Measurements from ENCODE around the gene PZP. TPM values are rescaled to one million over a fixed set of nuclear protein-coding genes. Genes with fewer than 3 reads are reported as not detected.

PZP gene
- total RNA-seq, 1 experiment from 2014 or later: not detected

DNA sequence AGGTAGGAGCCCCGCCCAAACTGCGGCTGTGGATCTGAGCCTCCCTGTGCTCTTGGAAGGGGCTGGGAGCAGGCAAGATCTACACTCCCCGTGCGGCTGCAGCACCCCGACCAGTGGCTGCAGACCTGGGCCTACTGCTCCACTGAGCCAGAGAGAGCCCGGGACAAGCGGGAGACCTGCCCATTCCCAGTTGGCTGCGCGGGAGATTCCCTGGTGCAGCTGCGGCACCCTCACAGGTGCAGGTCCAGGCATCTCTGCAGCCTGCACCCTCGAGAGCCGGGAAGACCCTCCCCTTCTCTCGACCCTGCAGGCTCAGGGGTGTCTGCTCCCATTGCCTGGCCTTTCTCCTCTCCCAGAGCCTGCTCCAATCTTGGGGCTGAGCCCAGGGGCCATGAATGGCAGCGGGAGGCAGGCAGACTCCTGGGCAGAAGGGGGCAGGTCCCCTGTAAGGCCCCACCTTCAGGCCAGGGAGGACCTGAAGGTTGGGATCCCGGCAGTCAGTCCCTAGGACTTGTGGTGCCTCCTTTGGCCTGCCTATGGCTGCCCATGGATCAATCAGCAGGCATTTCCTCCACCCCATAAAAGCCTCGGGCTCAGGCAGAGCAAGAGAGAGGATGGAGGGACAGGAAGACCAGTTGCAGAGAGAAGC is 83.7 kb downstream of the PZP start:
- no peak for DNase-seq
- Histone ChIP-seq H3K27me3 (ENCODE audit: control insufficient read depth, insufficient read depth, low read length) (no peaks in the 10 kb centered on the region), H3K4me3 (ENCODE audit: insufficient read depth, low read depth, low read length) (no peak overlapping the region), H3K36me3 (replicated peaks; ENCODE audit: control insufficient read depth, insufficient read depth, low read length) (no peaks in the 10 kb centered on the region)

DNA sequence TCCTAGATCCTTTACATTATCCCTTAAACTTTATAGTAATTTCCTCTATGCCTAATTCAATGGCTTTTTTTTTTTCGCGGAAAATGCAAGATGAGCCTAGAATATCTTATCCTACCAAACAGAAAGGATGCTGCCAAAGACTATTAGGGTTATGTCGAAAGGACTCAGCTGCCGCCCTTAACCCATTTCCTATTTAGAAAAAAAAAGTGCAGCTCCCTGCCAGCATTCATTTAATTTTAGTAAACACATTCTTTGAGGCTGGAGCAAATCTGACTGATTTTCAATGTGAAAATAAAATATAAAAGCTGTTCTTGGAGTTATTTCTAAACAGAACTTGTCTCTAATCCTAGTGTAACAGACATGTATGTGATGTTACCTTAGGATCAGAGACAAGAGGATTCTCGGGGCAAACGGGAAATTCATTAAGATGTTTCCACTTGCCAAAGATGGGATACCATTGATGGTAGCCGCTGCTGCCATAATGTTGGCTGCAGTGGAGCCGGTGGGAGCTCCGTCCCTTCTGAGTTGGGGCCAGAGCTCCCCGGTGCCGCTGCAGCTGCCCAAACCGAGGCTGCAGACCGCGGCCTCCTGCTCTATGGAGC is 84.3 kb downstream of the PZP start:
- no peak for DNase-seq
- Histone ChIP-seq H3K4me3 (ENCODE audit: insufficient read depth, low read depth, low read length) (no peak overlapping the region), H3K27me3 (ENCODE audit: control insufficient read depth, insufficient read depth, low read length) (no peaks in the 10 kb centered on the region), H3K36me3 (replicated peaks; ENCODE audit: control insufficient read depth, insufficient read depth, low read length) (no peaks in the 10 kb centered on the region)

DNA sequence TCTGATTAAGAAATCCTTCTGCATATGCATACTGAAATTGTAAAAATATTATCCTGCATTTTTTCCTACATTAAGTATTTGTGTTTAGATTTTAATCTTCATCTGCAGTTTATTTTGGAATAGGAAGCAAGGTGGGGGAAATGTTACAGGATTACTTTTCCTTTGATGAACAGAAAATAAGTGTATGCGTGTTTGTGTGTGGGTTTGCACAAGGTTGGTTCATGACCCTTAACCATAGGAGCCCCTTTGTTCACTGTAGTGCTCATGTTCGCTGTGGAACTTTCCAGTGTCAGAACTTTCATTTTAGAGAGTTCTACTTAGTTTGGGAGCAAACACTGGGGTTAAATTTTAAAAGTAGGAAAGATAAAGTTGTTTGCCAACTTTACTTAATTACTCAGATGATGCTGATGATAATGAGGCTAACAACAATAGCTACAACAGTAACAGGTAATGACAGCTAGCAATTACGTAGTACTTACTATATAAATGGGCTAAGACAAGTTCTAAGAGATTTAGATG is 86.0 kb downstream of the PZP start:
- H3K27me3 ChIP-seq (ENCODE audit: control insufficient read depth, insufficient read depth, low read length): no peaks in the 10 kb centered on the region
- no peak overlapping the region for H3K4me3 ChIP-seq (ENCODE audit: insufficient read depth, low read depth, low read length)
- no peaks in the 10 kb centered on the region for H3K36me3 ChIP-seq (replicated peaks; ENCODE audit: control insufficient read depth, insufficient read depth, low read length)
- DNase-seq: no peak

DNA sequence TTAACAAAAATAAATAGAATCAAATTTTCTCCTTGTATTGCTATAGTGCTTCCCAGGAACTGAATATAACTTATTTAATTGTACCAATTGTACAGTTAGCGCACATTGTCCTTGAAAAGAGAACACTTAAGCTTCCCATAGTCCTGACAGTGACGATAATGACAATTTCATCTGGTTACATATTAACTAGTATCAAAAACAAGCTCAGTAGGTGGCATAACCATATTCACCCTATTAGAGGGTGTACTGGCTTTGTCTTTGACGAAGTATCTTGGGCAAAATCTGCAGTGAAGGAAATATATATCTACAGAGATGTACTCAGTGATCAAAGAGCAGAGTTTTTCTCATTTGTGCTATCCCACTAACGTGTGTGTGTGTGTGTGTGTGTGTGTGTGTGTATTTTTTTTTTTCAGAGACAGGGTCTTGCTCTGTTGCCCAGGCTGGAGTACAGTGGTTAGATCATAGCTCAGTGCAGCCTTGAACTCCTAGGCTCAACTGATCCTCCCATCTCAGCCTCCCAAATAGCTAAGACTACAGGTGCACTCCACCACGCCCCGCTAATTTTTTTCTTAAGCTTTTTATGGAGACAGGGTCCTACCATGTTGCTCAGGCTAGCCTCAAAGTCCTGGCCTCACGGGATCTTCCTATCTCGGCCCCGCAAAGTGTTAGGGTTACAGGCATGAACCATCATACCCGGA is 87.6 kb downstream of the PZP start:
- H3K27me3 ChIP-seq (ENCODE audit: control insufficient read depth, insufficient read depth, low read length): no peaks in the 10 kb centered on the region
- no peaks in the 10 kb centered on the region for H3K36me3 ChIP-seq (replicated peaks; ENCODE audit: control insufficient read depth, insufficient read depth, low read length)
- no peak for DNase-seq
- no peak overlapping the region for H3K4me3 ChIP-seq (ENCODE audit: insufficient read depth, low read depth, low read length)

DNA sequence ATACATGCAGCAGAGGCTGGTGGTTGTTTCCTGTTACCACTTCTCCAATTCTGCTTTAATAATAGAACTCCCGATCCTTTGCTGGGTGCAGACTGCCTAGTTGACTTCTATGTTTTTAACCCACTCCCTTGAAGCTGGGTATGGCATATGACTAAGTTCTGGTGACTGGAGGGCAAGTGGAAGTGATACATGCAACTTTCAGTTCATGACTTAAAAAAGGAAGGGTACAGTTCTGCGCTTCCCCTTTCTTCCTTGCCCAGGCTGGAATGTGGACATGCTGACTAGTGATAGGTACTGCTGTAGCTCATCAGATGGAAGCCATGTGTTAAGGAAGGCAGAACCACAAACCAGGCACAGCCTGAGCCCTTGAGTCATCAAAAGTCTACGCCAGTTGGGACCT is 90.0 kb downstream of the PZP start:
- Histone ChIP-seq H3K27me3 (ENCODE audit: control insufficient read depth, insufficient read depth, low read length) (no peaks in the 10 kb centered on the region), H3K4me3 (ENCODE audit: insufficient read depth, low read depth, low read length) (no peak overlapping the region), H3K36me3 (replicated peaks; ENCODE audit: control insufficient read depth, insufficient read depth, low read length) (no peaks in the 10 kb centered on the region)
- DNase-seq: no peak

DNA sequence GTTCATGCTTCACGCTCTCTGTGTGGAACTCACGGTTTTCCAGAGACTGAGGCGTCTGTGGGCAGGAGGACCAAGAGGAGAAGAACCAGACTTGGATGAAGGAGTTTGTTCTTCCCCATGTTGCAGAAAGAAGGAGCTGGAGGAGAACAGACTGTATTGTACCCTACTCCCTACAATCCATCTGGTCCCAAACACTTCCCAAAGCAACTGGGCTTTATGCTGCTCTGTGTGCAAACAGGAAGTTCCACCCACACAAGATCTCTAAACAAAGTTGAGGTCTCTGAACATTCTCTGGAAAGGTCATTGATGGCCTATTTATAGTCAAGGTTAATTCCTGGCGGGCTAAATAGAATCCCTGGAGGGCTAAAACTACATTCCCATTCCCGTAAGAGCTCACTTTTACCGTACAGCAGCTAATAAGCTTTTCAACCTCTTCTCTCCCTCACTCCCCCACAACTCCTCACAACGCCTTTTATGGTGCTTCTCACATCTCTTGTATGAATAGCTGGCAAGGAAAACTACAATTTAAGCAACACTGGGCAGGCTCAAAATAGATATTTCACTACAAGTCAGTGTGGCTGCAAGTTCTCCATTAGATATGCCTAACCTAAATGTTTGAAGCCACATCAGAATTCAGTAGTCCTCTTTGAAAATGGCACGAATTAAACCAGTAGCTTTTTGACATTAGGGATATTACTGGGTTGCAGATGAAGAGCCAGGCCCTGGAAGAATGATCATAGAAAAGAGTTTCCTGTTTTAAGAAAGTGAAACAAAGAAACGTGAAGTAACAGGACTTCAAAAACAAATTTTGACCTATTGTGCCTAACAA is 92.2 kb downstream of the PZP start, which contains the start of gene A2M:
A2M (minus strand) TSS at position 189 of the 829 bp plus-strand sequence; CDS start at position 119, 70 bp downstream.
- DNase-seq: no peak
- Histone ChIP-seq H3K27me3 (ENCODE audit: control insufficient read depth, insufficient read depth, low read length) (no peaks in the 10 kb centered on the region), H3K4me3 (ENCODE audit: insufficient read depth, low read depth, low read length) (no peak within 1 kb of the TSS), H3K36me3 (replicated peaks; ENCODE audit: control insufficient read depth, insufficient read depth, low read length) (no peaks in the 10 kb centered on the region)

DNA sequence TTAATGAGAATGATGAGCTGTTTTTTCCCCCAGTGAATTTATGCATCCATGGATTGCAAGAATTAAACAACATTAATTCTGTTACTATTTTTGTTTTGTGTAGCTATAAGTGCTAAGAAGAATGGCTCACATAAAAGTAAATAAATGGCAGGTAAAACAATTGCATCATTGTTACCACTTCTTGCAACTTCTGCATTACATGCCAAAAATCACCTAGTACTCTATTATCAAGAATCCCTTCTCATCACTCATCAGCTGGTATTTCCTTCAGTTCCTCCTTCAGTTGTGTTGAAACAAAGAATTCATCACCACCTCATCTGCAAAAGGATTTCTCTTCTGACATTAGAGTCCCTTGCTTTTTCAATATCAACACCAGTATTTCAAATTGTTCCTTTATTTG is 93.2 kb downstream of the PZP start:
- Histone ChIP-seq H3K27me3 (ENCODE audit: control insufficient read depth, insufficient read depth, low read length) (no peaks in the 10 kb centered on the region), H3K4me3 (ENCODE audit: insufficient read depth, low read depth, low read length) (no peak overlapping the region), H3K36me3 (replicated peaks; ENCODE audit: control insufficient read depth, insufficient read depth, low read length) (no peaks in the 10 kb centered on the region)
- no peak for DNase-seq

DNA sequence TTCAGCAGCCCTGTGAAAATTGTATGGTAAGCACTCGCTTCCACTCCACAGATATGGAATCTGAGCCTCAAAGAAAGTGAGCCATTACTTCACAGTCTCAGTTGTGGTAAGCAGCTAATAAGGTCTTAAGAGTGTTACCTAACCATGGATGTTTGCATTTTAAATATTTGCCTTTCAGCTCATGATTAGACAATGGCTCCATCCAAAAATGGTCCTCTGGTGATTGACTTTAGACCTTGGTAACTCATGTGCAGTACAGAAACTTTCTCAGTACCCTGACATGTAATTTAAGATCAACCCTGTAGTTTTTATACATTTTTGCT is 94.2 kb downstream of the PZP start:
- no peak for DNase-seq
- Histone ChIP-seq H3K27me3 (ENCODE audit: control insufficient read depth, insufficient read depth, low read length) (no peaks in the 10 kb centered on the region), H3K4me3 (ENCODE audit: insufficient read depth, low read depth, low read length) (no peak overlapping the region), H3K36me3 (replicated peaks; ENCODE audit: control insufficient read depth, insufficient read depth, low read length) (no peaks in the 10 kb centered on the region)

DNA sequence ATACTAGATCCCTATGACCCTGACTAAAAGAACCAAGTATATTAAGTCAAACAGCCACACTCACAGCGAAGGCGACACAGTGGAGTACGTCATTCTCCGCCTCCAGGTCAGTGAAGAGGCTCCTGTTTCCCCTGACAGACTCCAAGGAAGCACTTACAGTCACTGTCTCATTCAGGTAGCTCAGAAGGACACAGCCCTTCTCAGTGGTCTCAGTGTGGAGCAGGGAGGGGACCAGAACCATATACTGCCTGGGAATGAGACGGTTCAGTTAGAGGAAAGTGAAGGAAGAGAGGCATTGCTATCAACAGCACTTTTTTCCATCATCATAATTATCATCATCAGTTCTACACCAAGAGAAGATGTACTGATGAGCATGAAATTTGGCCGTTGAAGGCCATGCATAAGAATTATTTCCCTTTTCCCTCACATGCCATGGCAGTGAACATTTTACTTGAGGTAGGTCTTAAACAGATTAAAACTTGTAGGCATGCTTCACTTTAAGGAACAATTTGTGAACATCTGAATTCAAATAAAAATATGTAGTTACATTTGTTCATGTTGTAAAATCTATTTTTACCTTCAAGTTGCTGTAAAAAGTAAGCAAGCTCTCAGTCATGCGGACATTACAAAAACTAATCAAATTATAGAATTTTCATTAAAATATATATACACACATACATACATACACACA is 94.8 kb downstream of the PZP start:
- no peaks in the 10 kb centered on the region for H3K36me3 ChIP-seq (replicated peaks; ENCODE audit: control insufficient read depth, insufficient read depth, low read length)
- no peaks in the 10 kb centered on the region for H3K27me3 ChIP-seq (ENCODE audit: control insufficient read depth, insufficient read depth, low read length)
- no peak overlapping the region for H3K4me3 ChIP-seq (ENCODE audit: insufficient read depth, low read depth, low read length)
- DNase-seq: no peak

DNA sequence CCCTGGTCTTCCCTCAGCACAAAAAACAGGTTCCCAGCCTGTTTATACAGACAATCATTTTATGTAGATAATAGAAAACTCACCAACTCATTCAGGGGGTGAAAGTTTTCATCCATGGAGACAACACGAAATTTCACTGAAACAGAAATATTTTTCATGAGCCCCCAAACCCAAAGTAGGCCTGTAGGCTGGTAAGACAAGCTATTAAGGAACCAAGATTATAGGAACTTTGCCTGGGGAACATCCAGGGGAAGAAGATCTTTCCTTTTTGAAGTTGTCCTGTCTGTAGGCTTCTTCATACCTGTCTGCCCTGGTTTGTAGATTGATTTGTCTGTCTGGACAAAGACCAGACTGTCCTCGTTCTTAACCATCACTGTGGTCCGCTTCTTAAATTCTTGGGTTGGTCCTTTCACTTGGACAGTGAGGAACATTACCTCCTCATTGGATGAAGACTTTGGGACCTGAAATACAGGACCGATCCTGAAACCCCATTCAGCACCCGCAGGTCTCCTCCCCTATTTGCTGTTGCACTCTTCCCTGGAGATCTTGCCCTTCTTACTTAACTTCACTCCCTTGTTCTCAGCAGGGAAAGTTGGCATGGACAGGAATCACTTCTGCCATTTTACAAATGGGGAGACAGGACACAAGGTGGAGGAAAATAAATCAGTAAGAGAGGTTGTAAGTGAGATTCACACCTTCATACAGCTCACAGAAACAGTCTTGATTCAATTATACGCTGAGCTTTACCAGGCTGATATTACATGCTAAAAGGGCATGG is 95.9 kb downstream of the PZP start:
- DNase-seq: no peak
- no peaks in the 10 kb centered on the region for H3K27me3 ChIP-seq (ENCODE audit: control insufficient read depth, insufficient read depth, low read length)
- H3K4me3 ChIP-seq (ENCODE audit: insufficient read depth, low read depth, low read length): no peak overlapping the region
- no peaks in the 10 kb centered on the region for H3K36me3 ChIP-seq (replicated peaks; ENCODE audit: control insufficient read depth, insufficient read depth, low read length)

DNA sequence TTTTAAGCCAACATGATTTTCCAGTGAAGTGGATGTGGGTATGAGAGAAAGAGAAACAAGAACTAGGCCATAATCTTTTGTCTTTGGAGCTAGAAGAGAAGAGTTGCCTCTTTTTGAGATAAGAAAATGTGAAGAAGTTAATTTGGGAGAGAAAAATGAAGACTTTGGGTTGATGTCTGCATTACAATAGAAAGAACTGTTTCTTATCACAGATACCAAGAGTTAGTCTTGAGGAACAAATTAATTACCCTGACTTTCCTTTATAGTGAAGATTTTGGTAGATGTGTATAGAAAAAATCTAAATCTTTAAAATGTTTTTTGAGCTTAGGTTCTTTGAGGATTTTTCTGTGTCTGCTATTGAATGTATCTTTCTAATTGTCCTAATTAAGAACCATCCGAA is 96.7 kb downstream of the PZP start:
- no peak for DNase-seq
- no peak overlapping the region for H3K4me3 ChIP-seq (ENCODE audit: insufficient read depth, low read depth, low read length)
- no peaks in the 10 kb centered on the region for H3K36me3 ChIP-seq (replicated peaks; ENCODE audit: control insufficient read depth, insufficient read depth, low read length)
- H3K27me3 ChIP-seq (ENCODE audit: control insufficient read depth, insufficient read depth, low read length): no peaks in the 10 kb centered on the region

DNA sequence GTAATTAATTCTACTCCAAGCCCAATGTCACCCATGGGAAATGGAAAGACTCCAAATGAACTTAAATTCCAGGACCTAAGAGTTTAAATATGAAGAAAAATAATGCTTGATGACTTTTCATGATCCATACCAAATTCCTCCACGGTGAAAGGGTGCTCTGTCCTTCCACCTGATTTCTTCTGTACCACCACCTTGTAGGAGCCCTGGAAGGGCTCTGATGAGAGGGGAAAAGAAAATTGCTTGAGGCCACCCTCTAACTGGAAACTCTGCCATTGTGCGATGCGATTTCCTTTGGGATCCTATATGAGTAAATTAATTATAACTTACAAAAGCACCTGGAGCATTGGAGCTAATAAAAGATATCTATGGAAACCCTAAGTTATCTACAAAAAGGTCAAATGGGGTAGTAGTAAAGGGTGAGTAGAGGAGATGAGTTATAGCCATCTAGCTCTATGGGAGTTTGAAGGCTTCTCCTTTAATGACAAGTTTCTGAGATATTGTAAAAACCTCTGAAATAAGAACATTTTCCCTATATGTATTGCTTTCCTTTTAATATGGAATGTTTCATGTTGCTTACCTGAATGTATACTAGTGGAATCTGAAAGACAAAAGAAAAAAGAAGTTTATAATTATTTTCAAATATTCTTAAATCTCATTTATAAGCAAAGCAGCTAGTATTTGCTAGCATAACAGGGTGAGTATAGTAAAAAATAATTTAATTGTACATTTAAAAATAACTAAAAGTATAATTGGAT is 98.3 kb downstream of the PZP start:
- Histone ChIP-seq H3K36me3 (replicated peaks; ENCODE audit: control insufficient read depth, insufficient read depth, low read length) (no peaks in the 10 kb centered on the region), H3K27me3 (ENCODE audit: control insufficient read depth, insufficient read depth, low read length) (no peaks in the 10 kb centered on the region), H3K4me3 (ENCODE audit: insufficient read depth, low read depth, low read length) (no peak overlapping the region)
- DNase-seq: no peak

DNA sequence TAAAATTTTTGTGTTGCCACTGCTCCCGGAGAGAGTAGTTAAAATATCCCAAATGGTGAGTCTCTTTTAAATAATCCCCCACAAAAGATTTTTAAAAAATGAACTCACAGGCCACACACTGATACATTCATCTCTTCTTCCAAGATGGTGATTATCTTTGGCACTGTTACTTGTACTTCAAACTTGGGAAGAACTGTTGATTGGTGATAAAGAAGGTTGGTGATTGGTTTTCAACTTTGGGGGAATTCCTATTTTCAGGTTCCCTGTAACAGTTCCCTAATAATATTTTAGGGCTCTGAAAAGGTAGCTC is 99.0 kb downstream of the PZP start:
- Histone ChIP-seq H3K27me3 (ENCODE audit: control insufficient read depth, insufficient read depth, low read length) (no peaks in the 10 kb centered on the region), H3K36me3 (replicated peaks; ENCODE audit: control insufficient read depth, insufficient read depth, low read length) (no peaks in the 10 kb centered on the region), H3K4me3 (ENCODE audit: insufficient read depth, low read depth, low read length) (no peak overlapping the region)
- no peak for DNase-seq

Data from H7 (cell line).